Measurements from ENCODE around the gene KDM4C. TPM values are rescaled to one million over a fixed set of nuclear protein-coding genes. Genes with fewer than 3 reads are reported as not detected.

KDM4C gene
- total RNA-seq, 1 experiment from 2014 or later, result 7.1 TPM

DNA sequence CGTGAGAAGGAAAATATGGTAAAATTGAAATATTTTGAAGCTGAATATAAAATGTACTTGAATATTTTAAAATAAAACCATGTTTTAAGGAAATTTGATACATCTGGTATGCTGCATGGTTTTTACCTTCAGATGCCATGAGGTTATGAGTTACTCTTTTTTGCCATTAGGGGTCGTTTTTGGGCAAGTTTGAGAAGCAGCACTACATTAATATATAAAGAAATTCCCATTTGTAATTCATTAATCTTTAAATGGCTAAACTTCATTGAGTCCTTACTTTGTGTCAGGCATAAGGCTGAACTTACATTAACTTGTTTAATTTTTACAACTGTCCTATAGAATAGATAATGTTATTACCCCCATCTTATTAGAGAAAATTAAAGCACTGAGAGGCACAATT, 152.3 kb downstream of the KDM4C start:
- ATAC-seq, result no peak
- intact Hi-C loops (cut with micrococcal nuclease; ENCODE audit: unreplicated experiment), result no loop called here
- Histone ChIP-seq H3K27me3 (ENCODE audit: control insufficient read depth, insufficient read depth, low read length) (no peaks in the 10 kb centered on the region), H3K9me3 (ENCODE audit: control insufficient read depth, insufficient read depth, low read depth, low read length) (no peaks in the 10 kb centered on the region), H3K4me3 (ENCODE audit: low read depth in 2 of 2, low read length in 2 of 2) (no peak overlapping the region), H3K4me1 (ENCODE audit: control insufficient read depth, insufficient read depth, low read length) (no peaks in the 10 kb centered on the region), H3K36me3 (ENCODE audit: control insufficient read depth, insufficient read depth, low read length) (no peaks in the 10 kb centered on the region), H3K27ac (ENCODE audit: low read length) (no peak overlapping the region)
- in situ Hi-C loops (cut with HindIII; ENCODE audit: low pct_unique_long_range_greater_than_20kb, low sequenced_read_pairs), result no loop called here
- POLR2A ChIA-PET, result no interaction called here
- TF ChIP-seq, protein P1, sequence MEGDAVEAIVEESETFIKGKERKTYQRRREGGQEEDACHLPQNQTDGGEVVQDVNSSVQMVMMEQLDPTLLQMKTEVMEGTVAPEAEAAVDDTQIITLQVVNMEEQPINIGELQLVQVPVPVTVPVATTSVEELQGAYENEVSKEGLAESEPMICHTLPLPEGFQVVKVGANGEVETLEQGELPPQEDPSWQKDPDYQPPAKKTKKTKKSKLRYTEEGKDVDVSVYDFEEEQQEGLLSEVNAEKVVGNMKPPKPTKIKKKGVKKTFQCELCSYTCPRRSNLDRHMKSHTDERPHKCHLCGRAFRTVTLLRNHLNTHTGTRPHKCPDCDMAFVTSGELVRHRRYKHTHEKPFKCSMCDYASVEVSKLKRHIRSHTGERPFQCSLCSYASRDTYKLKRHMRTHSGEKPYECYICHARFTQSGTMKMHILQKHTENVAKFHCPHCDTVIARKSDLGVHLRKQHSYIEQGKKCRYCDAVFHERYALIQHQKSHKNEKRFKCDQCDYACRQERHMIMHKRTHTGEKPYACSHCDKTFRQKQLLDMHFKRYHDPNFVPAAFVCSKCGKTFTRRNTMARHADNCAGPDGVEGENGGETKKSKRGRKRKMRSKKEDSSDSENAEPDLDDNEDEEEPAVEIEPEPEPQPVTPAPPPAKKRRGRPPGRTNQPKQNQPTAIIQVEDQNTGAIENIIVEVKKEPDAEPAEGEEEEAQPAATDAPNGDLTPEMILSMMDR (IDR thresholded peaks at IDR 0.05), result peak; percentile 9; the same call in 1 of the 2 replicates
- TF ChIP-seq TCF7L2 (IDR thresholded peaks at IDR 0.05; ENCODE audit: low read depth, low read length), result no peak
- BruUV-seq (replicated peaks), result no TSS peak
- CTCF ChIA-PET, result no interaction called here
- no peak for DNase-seq (ENCODE audit: low read depth, low spot score)

DNA sequence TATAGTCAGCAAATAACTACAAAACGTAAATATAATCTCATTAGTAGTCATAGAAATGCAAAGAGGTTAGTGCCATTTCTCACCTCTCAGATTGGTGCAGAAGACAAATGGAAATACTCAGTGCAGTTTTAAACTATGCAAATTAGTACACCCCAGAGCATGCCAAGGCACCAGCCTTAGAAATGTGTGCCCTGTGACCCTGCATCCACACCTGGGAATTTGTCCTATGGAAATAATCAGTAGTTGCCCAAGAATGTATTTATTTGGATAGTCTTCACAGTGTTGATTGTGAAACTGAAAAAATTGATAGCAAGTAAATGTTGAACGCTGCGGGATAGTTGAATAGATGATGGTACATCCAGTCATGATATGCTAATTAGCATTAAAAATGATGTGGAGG, 152.7 kb downstream of the KDM4C start:
- Histone ChIP-seq H3K27me3 (ENCODE audit: control insufficient read depth, insufficient read depth, low read length) (no peaks in the 10 kb centered on the region), H3K36me3 (ENCODE audit: control insufficient read depth, insufficient read depth, low read length) (no peaks in the 10 kb centered on the region), H3K4me1 (ENCODE audit: control insufficient read depth, insufficient read depth, low read length) (no peaks in the 10 kb centered on the region), H3K27ac (ENCODE audit: low read length) (no peak overlapping the region), H3K9me3 (ENCODE audit: control insufficient read depth, insufficient read depth, low read depth, low read length) (no peaks in the 10 kb centered on the region), H3K4me3 (ENCODE audit: low read depth in 2 of 2, low read length in 2 of 2) (no peak overlapping the region)
- TF ChIP-seq, protein P1 (IDR thresholded peaks at IDR 0.05), result no peak
- TF ChIP-seq, protein P2, sequence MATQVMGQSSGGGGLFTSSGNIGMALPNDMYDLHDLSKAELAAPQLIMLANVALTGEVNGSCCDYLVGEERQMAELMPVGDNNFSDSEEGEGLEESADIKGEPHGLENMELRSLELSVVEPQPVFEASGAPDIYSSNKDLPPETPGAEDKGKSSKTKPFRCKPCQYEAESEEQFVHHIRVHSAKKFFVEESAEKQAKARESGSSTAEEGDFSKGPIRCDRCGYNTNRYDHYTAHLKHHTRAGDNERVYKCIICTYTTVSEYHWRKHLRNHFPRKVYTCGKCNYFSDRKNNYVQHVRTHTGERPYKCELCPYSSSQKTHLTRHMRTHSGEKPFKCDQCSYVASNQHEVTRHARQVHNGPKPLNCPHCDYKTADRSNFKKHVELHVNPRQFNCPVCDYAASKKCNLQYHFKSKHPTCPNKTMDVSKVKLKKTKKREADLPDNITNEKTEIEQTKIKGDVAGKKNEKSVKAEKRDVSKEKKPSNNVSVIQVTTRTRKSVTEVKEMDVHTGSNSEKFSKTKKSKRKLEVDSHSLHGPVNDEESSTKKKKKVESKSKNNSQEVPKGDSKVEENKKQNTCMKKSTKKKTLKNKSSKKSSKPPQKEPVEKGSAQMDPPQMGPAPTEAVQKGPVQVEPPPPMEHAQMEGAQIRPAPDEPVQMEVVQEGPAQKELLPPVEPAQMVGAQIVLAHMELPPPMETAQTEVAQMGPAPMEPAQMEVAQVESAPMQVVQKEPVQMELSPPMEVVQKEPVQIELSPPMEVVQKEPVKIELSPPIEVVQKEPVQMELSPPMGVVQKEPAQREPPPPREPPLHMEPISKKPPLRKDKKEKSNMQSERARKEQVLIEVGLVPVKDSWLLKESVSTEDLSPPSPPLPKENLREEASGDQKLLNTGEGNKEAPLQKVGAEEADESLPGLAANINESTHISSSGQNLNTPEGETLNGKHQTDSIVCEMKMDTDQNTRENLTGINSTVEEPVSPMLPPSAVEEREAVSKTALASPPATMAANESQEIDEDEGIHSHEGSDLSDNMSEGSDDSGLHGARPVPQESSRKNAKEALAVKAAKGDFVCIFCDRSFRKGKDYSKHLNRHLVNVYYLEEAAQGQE (IDR thresholded peaks at IDR 0.05; ENCODE audit: insufficient read depth in 1 of 2, low read depth in 2 of 2, low read length in 1 of 2), result no peak
- no peak for TF ChIP-seq SIN3A (IDR thresholded peaks at IDR 0.05; ENCODE audit: borderline replicate concordance, insufficient read depth, low read depth, low read length)
- no peak for TF ChIP-seq POLR2AphosphoS5 (IDR thresholded peaks at IDR 0.05; ENCODE audit: low read depth, low read length)
- TF ChIP-seq TCF7L2 (IDR thresholded peaks at IDR 0.05; ENCODE audit: low read depth, low read length), result no peak
- ChIA-PET CTCF (no interaction called here), POLR2A (no interaction called here)
- intact Hi-C loops (cut with micrococcal nuclease; ENCODE audit: unreplicated experiment) (no loop called here), in situ Hi-C loops (cut with HindIII; ENCODE audit: low pct_unique_long_range_greater_than_20kb, low sequenced_read_pairs) (no loop called here)
- no peak for DNase-seq (ENCODE audit: low read depth, low spot score)
- BruUV-seq (replicated peaks), result no TSS peak
- no peak for ATAC-seq
